Aorta (tissue), 5 donors: ENCODE data around the gene PLXNA4. TPM values are rescaled to one million over a fixed set of nuclear protein-coding genes. Genes with fewer than 3 reads are reported as not detected.

Source experiments
- ATAC-seq: fragments of 200-7000 bp; cut with Tn5 transposase; one replicate; pipeline ENCODE4 v1.9.1; 2022; ENCODE audit warnings: moderate library complexity; ENCODE audit not compliant: low FRiP score
- DNase-seq, 2 donors: peaks; one replicate each; pipeline ENCODE4 v3.0.0-alpha.2; 2020
- H3K27ac ChIP-seq, 2 donors: one replicate each; pipeline ENCODE4 v1.5.1; 2013; ENCODE audit warnings: low read length in 2 of 2, mild to moderate bottlenecking in 2 of 2, moderate library complexity in 2 of 2, control low read depth in 1 of 2, inconsistent platforms in 1 of 2, low read depth in 1 of 2
- H3K27me3 ChIP-seq, 2 donors: one replicate each; pipeline ENCODE4 v1.6.1; 2013; ENCODE audit warnings: control low read depth in 1 of 2, low read length in 1 of 2, mild to moderate bottlenecking in 1 of 2, moderate library complexity in 1 of 2; ENCODE audit not compliant: insufficient read depth in 2 of 2, control insufficient read depth in 1 of 2
- H3K36me3 ChIP-seq, 2 donors: one replicate each; pipeline ENCODE4 v1.6.1; 2013; ENCODE audit warnings: control low read depth in 1 of 2, low read length in 1 of 2, mild to moderate bottlenecking in 1 of 2; ENCODE audit not compliant: insufficient read depth in 2 of 2, control insufficient read depth in 1 of 2
- H3K4me1 ChIP-seq, 2 donors: one replicate each; pipeline ENCODE4 v1.6.1; 2013; ENCODE audit warnings: low read length in 2 of 2, control low read depth in 1 of 2, mild to moderate bottlenecking in 1 of 2, moderate library complexity in 1 of 2; ENCODE audit not compliant: insufficient read depth in 2 of 2, control insufficient read depth in 1 of 2
- H3K4me3 ChIP-seq, 2 donors: one replicate each; pipeline ENCODE4 v1.5.1; 2013; ENCODE audit warnings: low read length in 2 of 2, control low read depth in 1 of 2, mild to moderate bottlenecking in 1 of 2
- H3K9me3 ChIP-seq: one replicate; pipeline ENCODE4 v1.6.1; 2013; ENCODE audit warnings: mild to moderate bottlenecking, low read length; ENCODE audit not compliant: control insufficient read depth
- WGBS, 2 donors: extraction: QIAGEN DNeasy Blood & Tissue Kit; methylation state at CpG; one replicate each; pipeline ENCODE4 v1.1.7; 2013; 5-methylcytosine and 5-hydroxymethylcytosine counted together
- intact Hi-C, 2 donors: fragments of 100-400 bp; cut with DNase I; formaldehyde crosslinking; loops; one replicate each; pipeline versions ENCODE4 v1.14.2 to v1.15.0; 2022
- polyA plus RNA-seq, 2 donors: library from polyadenylated mRNA; stranded (reverse); fragments of 200-250 nt; gene quantifications; one replicate each; pipeline ENCODE4 v1.2.3, GENCODE V29; 2013
- total RNA-seq, 2 donors: library from RNA; stranded (reverse); fragmentation: NEBNext Ultra II Directional; extraction: Animal tissue kit (Norgen Biotek cat#: 25700); gene quantifications; one replicate each; pipeline ENCODE4 v1.2.1, GENCODE V29; 2021
- donor health status: healthy with polysubstance abuse.
- donor health status: Bipolar disorder and iron deficiency.
- donor health status: DM: no; HTN: no; CAD: no.
- donor health status: DM: no; HTN: no; CAD: no.
- donor health status: DM: yes; HTN: yes; CAD: no.

The PLXNA4 gene
- total and polyA plus RNA-seq, 4 donors = 0.59 to 30.1 (median 12.0) TPM

- Histone ChIP-seq H3K27ac (no peak overlapping the region), H3K9me3 (no peaks in the 10 kb centered on the region), H3K36me3 (no peaks in the 10 kb centered on the region), H3K27me3 (no peaks in the 10 kb centered on the region), H3K4me1 (peaks cover 0 to 8% of the 10 kb centered on the region in 2 donors), H3K4me3 (no peak overlapping the region)
- WGBS, 2 donors = 92% methylated on average over 1 of the region's 1 CpG
- no peak for DNase-seq
- ATAC-seq = no peak
- intact Hi-C loops = loop anchor here in 1 of 2 donors (5.0 kb wide), 2 partner anchors 36 to 99 kb away; no protein-coding TSS in a partner anchor
Measured at GRCh38 chr7:132388688-132389087, 187.6 kb downstream of the PLXNA4 start.

GRCh38 chr7:132387596-132387995, 188.7 kb downstream of the PLXNA4 start:
- ATAC-seq (no peak), DNase-seq (peak in 1 of 2 donors; percentile 23)
- 83 to 88% methylated on average over 6 of the region's 6 CpGs for WGBS, 2 donors
- intact Hi-C loops = loop anchor here in 1 of 2 donors (5.0 kb wide), 2 partner anchors 35 to 100 kb away; no protein-coding TSS in a partner anchor
- Histone ChIP-seq H3K27me3 (no peaks in the 10 kb centered on the region), H3K4me3 (no peak overlapping the region), H3K36me3 (no peaks in the 10 kb centered on the region), H3K4me1 (peaks cover 0 to 3% of the 10 kb centered on the region in 2 donors), H3K27ac (no peak overlapping the region), H3K9me3 (no peaks in the 10 kb centered on the region)

- WGBS, 2 donors = 1 to 5% methylated on average over 10 of the region's 10 CpGs
- Histone ChIP-seq H3K27ac (peak overlapping the region; percentile 42 to 57), H3K36me3 (no peaks in the 10 kb centered on the region), H3K9me3 (no peaks in the 10 kb centered on the region), H3K4me1 (peaks cover 0 to 3% of the 10 kb centered on the region in 2 donors), H3K4me3 (no peak overlapping the region), H3K27me3 (no peaks in the 10 kb centered on the region)
- ATAC-seq (peak; percentile 87), DNase-seq (peak; percentile 81 to 84)
- intact Hi-C loops = loop anchor here in 1 of 2 donors (5.0 kb wide), 2 partner anchors 34 to 101 kb away; no protein-coding TSS in a partner anchor
Measured at GRCh38 chr7:132386201-132386681, 190.0 kb downstream of the PLXNA4 start.

GRCh38 chr7:132383962-132384361, 192.3 kb downstream of the PLXNA4 start:
- Histone ChIP-seq H3K9me3 (no peaks in the 10 kb centered on the region), H3K27ac (no peak overlapping the region), H3K4me1 (peaks cover 0 to 7% of the 10 kb centered on the region in 2 donors), H3K36me3 (no peaks in the 10 kb centered on the region), H3K4me3 (no peak overlapping the region), H3K27me3 (no peaks in the 10 kb centered on the region)
- intact Hi-C loops = no loop called here
- DNase-seq = no peak
- ATAC-seq = no peak
- WGBS, 2 donors = 56 to 57% methylated on average over 2 of the region's 2 CpGs

GRCh38 chr7:132381742-132382472, 194.4 kb downstream of the PLXNA4 start:
- no peak for ATAC-seq
- H3K9me3 ChIP-seq = no peaks in the 10 kb centered on the region
- H3K4me3 ChIP-seq = no peak overlapping the region
- H3K36me3 ChIP-seq = no peaks in the 10 kb centered on the region
- H3K4me1 ChIP-seq = peaks cover 0 to 4% of the 10 kb centered on the region in 2 donors
- intact Hi-C loops = no loop called here
- no peaks in the 10 kb centered on the region for H3K27me3 ChIP-seq
- DNase-seq = no peak
- WGBS, 2 donors = 47 to 54% methylated on average over 9 of the region's 9 CpGs
- H3K27ac ChIP-seq = no peak overlapping the region

GRCh38 chr7:132380059-132380458, 196.2 kb downstream of the PLXNA4 start:
- Histone ChIP-seq H3K27me3 (no peaks in the 10 kb centered on the region), H3K9me3 (no peaks in the 10 kb centered on the region), H3K36me3 (no peaks in the 10 kb centered on the region), H3K4me3 (no peak overlapping the region), H3K4me1 (peaks cover 0 to 4% of the 10 kb centered on the region in 2 donors), H3K27ac (no peak overlapping the region)
- ATAC-seq = peak; percentile 28
- WGBS, 2 donors = 35 to 36% methylated on average over 3 of the region's 3 CpGs
- intact Hi-C loops = no loop called here
- no peak for DNase-seq

- H3K4me1 ChIP-seq = peaks cover 0 to 4% of the 10 kb centered on the region in 2 donors
- DNase-seq (no peak), ATAC-seq (no peak)
- H3K4me3 ChIP-seq = no peak overlapping the region
- no peaks in the 10 kb centered on the region for H3K36me3 ChIP-seq
- 94 to 99% methylated on average over 1 of the region's 1 CpG for WGBS, 2 donors
- H3K9me3 ChIP-seq = no peaks in the 10 kb centered on the region
- intact Hi-C loops = no loop called here
- H3K27me3 ChIP-seq = no peaks in the 10 kb centered on the region
- no peak overlapping the region for H3K27ac ChIP-seq
Measured at GRCh38 chr7:132379292-132379691, 197.0 kb downstream of the PLXNA4 start.

GRCh38 chr7:132377703-132378584, 198.3 kb downstream of the PLXNA4 start:
- no peaks in the 10 kb centered on the region for H3K36me3 ChIP-seq
- ATAC-seq = no peak
- peak overlapping the region in 1 of 2 donors; percentile 37 for H3K27ac ChIP-seq
- intact Hi-C loops = no loop called here
- no peak for DNase-seq
- H3K9me3 ChIP-seq = no peaks in the 10 kb centered on the region
- H3K27me3 ChIP-seq = no peaks in the 10 kb centered on the region
- peaks cover 0 to 4% of the 10 kb centered on the region in 2 donors for H3K4me1 ChIP-seq
- H3K4me3 ChIP-seq = no peak overlapping the region
- WGBS, 2 donors = 35 to 41% methylated on average over 8 of the region's 8 CpGs
